K562 (cell line): ENCODE data around the gene DPEP2NB. TPM values are rescaled to one million over a fixed set of nuclear protein-coding genes. Genes with fewer than 3 reads are reported as not detected.

Experiments used
- ATAC-seq: fragments of 200-7000 bp; cut with Tn5 transposase; 3 replicates; pipeline ENCODE4 v1.9.1; 2020; ENCODE audit warnings: moderate library complexity
- BruUV-seq: library from RNA; stranded (reverse); fragments of 400-500 nt; replicated peaks from 2 replicates; lab custom pipeline; 2021; lab: Mats Ljungman, UMichigan
- CTCF ChIA-PET: fragments of 300-600 bp; formaldehyde crosslinking; extraction: SDS; loops from one replicate; lab custom pipeline; 2021; ENCODE audit warnings: low intra/inter-chr PET ratio; lab: Yijun Ruan, JAX
- POLR2A ChIA-PET: fragments of 300-600, 350-650 bp; sonication (Branson Sonifier 250); formaldehyde crosslinking; extraction: SDS; loops from one replicate; lab custom pipeline; 2021; ENCODE audit warnings: antibody characterized with exemption, inconsistent platforms; lab: Yijun Ruan, JAX
- DNase-seq, 4 experiments: peaks; one replicate each; pipeline versions ENCODE4 v3.0.0 to v3.0.0-alpha.2; 2011 to 2018; ENCODE audit warnings: low spot score in 3 of 4, mixed read lengths in 3 of 4; ENCODE audit errors: extremely low read depth in 1 of 4
- FAIRE-seq: peaks from 2 replicates; lab custom pipeline; 2011; peaks lifted over from hg19 to GRCh38; lab: Jason Lieb, UNC
- H2AFZ ChIP-seq: 2 replicates; pipeline ENCODE4 v1.6.0; 2011; ENCODE audit warnings: low read depth, low read length, control low read depth, inconsistent platforms
- H3K27ac ChIP-seq: fragments of 200-600 bp; 3 replicates; pipeline ENCODE4 v1.8.0; 2011; ENCODE audit warnings: low read depth, mild to moderate bottlenecking, control low read depth, inconsistent platforms, low read length, moderate library complexity, mixed read lengths; ENCODE audit errors: extremely low read depth
- H3K27me3 ChIP-seq, 2 experiments: fragments of 300-600 bp in 1 of 2; 2 replicates in 1 of 2; 3 replicates in 1 of 2; pipeline versions ENCODE4 v1.6.0 to v1.8.0; 2011; ENCODE audit warnings: inconsistent platforms in 2 of 2, low read length in 2 of 2, mild to moderate bottlenecking in 1 of 2, mixed read lengths in 1 of 2, moderate library complexity in 1 of 2; ENCODE audit not compliant: control insufficient read depth in 2 of 2, insufficient read depth in 2 of 2
- H3K36me3 ChIP-seq: fragments of 300-600 bp; 3 replicates; pipeline ENCODE4 v1.8.0; 2011; ENCODE audit warnings: mild to moderate bottlenecking, low read length, inconsistent platforms; ENCODE audit not compliant: control insufficient read depth, insufficient read depth
- H3K4me1 ChIP-seq, 2 experiments: fragments of 200-600 bp in 1 of 2; replicated peaks in 1 of 2; 2 replicates in 1 of 2; 3 replicates in 1 of 2; pipeline versions ENCODE4 v1.5.1 to v1.8.0; 2011; ENCODE audit warnings: inconsistent platforms in 2 of 2, low read length in 2 of 2, mild to moderate bottlenecking in 1 of 2, mixed read lengths in 1 of 2, moderate library complexity in 1 of 2; ENCODE audit not compliant: control insufficient read depth in 2 of 2, insufficient read depth in 2 of 2
- H3K4me2 ChIP-seq: 2 replicates; pipeline ENCODE4 v1.6.1; 2011; ENCODE audit warnings: low read length, control low read depth, inconsistent platforms, mixed read lengths; ENCODE audit not compliant: insufficient read depth
- H3K4me3 ChIP-seq: fragments of 200-600 bp; sonication (generic), shearing (Covaris generic); 2 replicates; pipeline ENCODE4 v1.5.1; 2016; ENCODE audit warnings: control low read depth, inconsistent platforms
- H3K79me2 ChIP-seq: fragments of 200-600 bp; 3 replicates; pipeline ENCODE4 v1.8.0; 2011; ENCODE audit warnings: low read length, inconsistent platforms; ENCODE audit not compliant: control insufficient read depth, insufficient read depth
- H3K9ac ChIP-seq, 2 experiments: 2 replicates each; pipeline versions ENCODE4 v1.6.0 to v1.6.1; 2011; ENCODE audit warnings: low read depth in 2 of 2, low read length in 2 of 2, control low read depth in 1 of 2, inconsistent platforms in 1 of 2, mild to moderate bottlenecking in 1 of 2, mixed read lengths in 1 of 2; ENCODE audit not compliant: insufficient read depth in 1 of 2
- H3K9me1 ChIP-seq: one replicate; pipeline ENCODE4 v1.6.0; 2011; ENCODE audit warnings: inconsistent platforms, mild to moderate bottlenecking, low read length, moderate library complexity; ENCODE audit not compliant: control insufficient read depth, insufficient read depth
- H3K9me3 ChIP-seq: replicated peaks from 2 replicates; pipeline ENCODE4 v1.5.1; 2011; ENCODE audit warnings: low read depth, low read length, inconsistent platforms; ENCODE audit not compliant: control insufficient read depth, insufficient read depth
- H4K20me1 ChIP-seq: replicated peaks from 2 replicates; pipeline ENCODE4 v1.6.1; 2011; ENCODE audit warnings: low read length, inconsistent platforms, mixed read lengths; ENCODE audit not compliant: control insufficient read depth, insufficient read depth
- ARID3B ChIP-seq: fragments of 250-450 bp; sonication (Bioruptor Pico); IDR thresholded peaks from 2 replicates; pipeline ENCODE4 v1.4.0; 2020; ENCODE audit warnings: borderline replicate concordance
- JUND ChIP-seq, 2 experiments: IDR thresholded peaks; 2 replicates in 1 of 2; 3 replicates in 1 of 2; pipeline ENCODE4 v1.6.1; 2011; ENCODE audit warnings: borderline replicate concordance in 2 of 2, low read depth in 2 of 2, low read length in 2 of 2, improper control_type of control experiment in 1 of 2, missing biosample characterization in 1 of 2, missing genetic modification characterization in 1 of 2, missing genetic modification reagents in 1 of 2
- KDM4B ChIP-seq, 2 experiments: fragments of 450-650 bp in 1 of 2; sonication (generic) in 1 of 2; IDR thresholded peaks; 2 replicates each; pipeline ENCODE4 v1.6.1; 2016 to 2017; ENCODE audit warnings: borderline replicate concordance in 2 of 2, antibody characterized with exemption in 1 of 2, low read depth in 1 of 2, mild to moderate bottlenecking in 1 of 2
- MBD1 ChIP-seq: fragments of 250-450 bp; sonication (Bioruptor Pico); IDR thresholded peaks from 2 replicates; pipeline ENCODE4 v1.8.0; 2022; ENCODE audit warnings: inconsistent platforms
- MCM2 ChIP-seq: fragments of 450-650 bp; IDR thresholded peaks from 2 replicates; pipeline ENCODE4 v1.6.1; 2017; ENCODE audit warnings: low read depth, mild to moderate bottlenecking
- NRF1 ChIP-seq, 2 experiments: fragments of 450-650 bp; IDR thresholded peaks in 1 of 2; conservative IDR thresholded peaks in 1 of 2; 2 replicates each; pipeline ENCODE4 v1.6.1; 2014; ENCODE audit warnings: mild to moderate bottlenecking in 2 of 2
- ZNF224 ChIP-seq: sonication (generic); formaldehyde crosslinking; IDR thresholded peaks from 2 replicates; pipeline ENCODE4 v1.8.0; 2022; ENCODE audit warnings: mild to moderate bottlenecking, missing genetic modification reagents
- ZNF436 ChIP-seq: fragments of 250-450, 450-650 bp; sonication (Bioruptor Pico); formaldehyde crosslinking; IDR thresholded peaks from 2 replicates; pipeline ENCODE4 v1.7.0; 2020; ENCODE audit warnings: mild to moderate bottlenecking
- ZNF561 ChIP-seq: fragments of 450-650 bp; formaldehyde crosslinking; conservative IDR thresholded peaks from 2 replicates; pipeline ENCODE4 v1.4.0; 2020; ENCODE audit warnings: mild to moderate bottlenecking, moderate library complexity
- ZNF77 ChIP-seq: fragments of 250-450 bp; sonication (Bioruptor Pico); IDR thresholded peaks from 2 replicates; pipeline ENCODE4 v1.5.0; 2020
- WGBS: fragments of 100-300 bp; shearing (Covaris generic); methylation state at CpG from one replicate; pipeline ENCODE4 v1.1.6; 2016; ENCODE audit warnings: low coverage, mixed read lengths; ENCODE audit not compliant: insufficient coverage; ENCODE audit errors: missing lambda C conversion rate; 5-methylcytosine and 5-hydroxymethylcytosine counted together
- in situ Hi-C: fragments of 300-500 bp; cut with MboI; formaldehyde crosslinking; loops from 4 replicates; pipeline ENCODE4 v1.15.0; 2018; ENCODE audit warnings: inconsistent platforms, mixed read lengths
- intact Hi-C: fragments of 100-400 bp; cut with micrococcal nuclease; formaldehyde crosslinking; loops from 2 replicates; pipeline ENCODE4 v1.14.2; 2022
- polyA plus RNA-seq, 8 experiments: library from polyadenylated mRNA; depleted of rRNA in 4 of 8; stranded (reverse) in 5 of 8; unstranded in 3 of 8; fragments of >200 nt; fragmentation: Nextera tagmentation in 2 of 8; fragmentation: Illumina TruSeq in 1 of 8; extraction: Ambion mirVana in 2 of 8; extraction: Trizol in 1 of 8; gene quantifications; 2 replicates each; pipeline versions ENCODE4 v1.2.1 to v1.2.3, GENCODE V29; 2011 to 2014; ENCODE audit warnings: inconsistent platforms in 1 of 8, missing spikeins in 1 of 8
- total RNA-seq, 7 experiments: library from RNA; depleted of rRNA in 6 of 7; stranded (reverse); fragments of >200 nt in 6 of 7; fragmentation: Illumina TruSeq in 2 of 7; extraction: Trizol in 2 of 7; gene quantifications; 2 replicates each; pipeline versions ENCODE4 v1.2.1 to v1.2.3, GENCODE V29; 2011 to 2021; ENCODE audit warnings: low replicate concordance in 1 of 7

The DPEP2NB gene
- total and polyA plus RNA-seq, 9 of the 15 experiments (the other 6 are each of a cell fraction or from before 2014, with no cell fraction given) = not detected

GRCh38 chr16:67971111-67971510 is 44.6 kb downstream of the DPEP2NB start:
- H3K27me3 ChIP-seq = no peaks in the 10 kb centered on the region
- TF ChIP-seq ZNF561 (CRISPR knock-in tag) (no peak), NRF1 (conservative IDR thresholded peaks at IDR 0.05 in 1 of 2, IDR thresholded peaks at IDR 0.05 in 1 of 2) (no peak), MCM2 (no peak), ZNF77 (CRISPR knock-in tag) (no peak), MBD1 (CRISPR knock-in tag) (no peak), ARID3B (CRISPR knock-in tag) (no peak), KDM4B (IDR thresholded peaks at IDR 0.05; ENCODE audit: borderline replicate concordance in 2 of 2, low read depth in 1 of 2) (no peak), ZNF436 (CRISPR knock-in tag) (no peak), ZNF224 (CRISPR knock-in tag) (no peak), JUND (IDR thresholded peaks at IDR 0.05; ENCODE audit: borderline replicate concordance, low read depth, low read length) (no peak), JUND (tag; IDR thresholded peaks at IDR 0.05; ENCODE audit: borderline replicate concordance, low read depth, low read length) (no peak)
- TF ChIP-seq, all 486 proteins: peak for 0
- Histone ChIP-seq H3K79me2 (peaks cover 26% of the 10 kb centered on the region), H4K20me1 (peaks cover 13% of the 10 kb centered on the region), H3K36me3 (peaks cover 11% of the 10 kb centered on the region; the same call in 2 of the 3 replicates), H3K9me3 (no peaks in the 10 kb centered on the region), H3K4me3 (no peak overlapping the region), H3K4me1 (peaks cover 20 to 42% of the 10 kb centered on the region in 2 experiments; a peak in 4 of 5 replicates), H3K9me1 (peaks cover 8% of the 10 kb centered on the region), H3K4me2 (no peak overlapping the region), H3K27ac (no peak overlapping the region), H2AFZ (no peak overlapping the region), H3K9ac (no peak overlapping the region)
- in situ Hi-C loops = no loop called here
- FAIRE-seq = no peak
- ChIA-PET CTCF (no interaction called here), POLR2A (interaction anchor here (1.0 kb wide), 1 partner anchor 35 kb away, joined by 6 read pairs; the partner anchor contains the start of gene PSMB10)
- intact Hi-C loops = no loop called here
- no peak for ATAC-seq
- no peak for DNase-seq
- no TSS peak for BruUV-seq
- WGBS = 84% methylated on average over 9 of the region's 9 CpGs
